GM13977 (cell line): ENCODE data around the gene NINJ2.

Source experiments
- DNase-seq: peaks from one replicate; pipeline ENCODE4 v3.0.0; 2012; ENCODE audit warnings: low spot score
- CTCF ChIP-seq: IDR thresholded peaks from 2 replicates; pipeline ENCODE4 v1.5.1; 2012; ENCODE audit warnings: mild to moderate bottlenecking, control low read depth; ENCODE audit not compliant: insufficient read depth; ENCODE audit errors: extremely low read depth, missing control alignments
- in situ Hi-C: fragments of 300-500 bp; cut with MboI; formaldehyde crosslinking; loops from one replicate; pipeline ENCODE4 v1.12.0; 2022; ENCODE audit warnings: low sequenced_read_pairs, low pct_unique_long_range_greater_than_20kb, mixed read lengths, inconsistent platforms; ENCODE audit not compliant: unreplicated experiment

NINJ2 gene

DNA sequence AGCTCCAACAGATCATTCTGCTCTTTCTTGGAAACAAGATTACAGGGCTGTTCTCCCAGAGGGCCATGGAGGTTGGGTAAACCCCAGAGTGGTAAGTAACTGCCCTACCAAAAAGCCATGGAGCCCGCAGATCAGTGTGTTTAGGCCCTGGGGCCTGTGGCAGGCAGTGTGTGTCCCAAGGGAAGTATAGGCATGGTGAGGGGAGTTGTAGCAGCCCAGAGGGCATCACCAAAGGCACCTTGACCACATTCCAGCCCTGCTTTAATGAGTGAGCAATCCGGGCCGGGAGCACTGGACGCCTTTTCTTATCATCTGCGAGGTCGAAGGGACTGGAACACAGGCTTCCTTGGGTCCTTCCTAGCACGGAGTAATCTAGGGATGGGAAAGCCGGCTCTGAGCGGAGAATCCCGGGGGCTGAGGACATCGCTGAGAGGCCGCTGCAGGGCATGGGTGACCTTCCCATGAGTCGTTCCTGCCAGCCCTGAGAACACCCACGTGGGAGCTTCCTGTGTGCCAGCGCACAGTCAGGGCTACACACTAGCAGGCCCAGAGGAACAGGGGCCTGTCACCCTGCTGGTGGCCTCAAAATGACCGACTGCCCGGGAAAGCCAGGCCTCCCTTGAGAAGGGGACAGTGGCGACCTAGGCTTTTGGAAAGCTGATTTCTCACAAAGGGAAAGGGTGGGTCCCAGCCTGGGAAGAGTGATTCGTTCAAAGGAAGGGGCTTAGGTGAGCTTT lies 91.3 kb downstream of the NINJ2 start:
- no peak for TF ChIP-seq CTCF
- in situ Hi-C loops, result loop anchor here (5.0 to 25.0 kb wide), 2 partner anchors 240 to 365 kb away; partner anchors contain the start of gene RAD52
- no peak for DNase-seq

DNA sequence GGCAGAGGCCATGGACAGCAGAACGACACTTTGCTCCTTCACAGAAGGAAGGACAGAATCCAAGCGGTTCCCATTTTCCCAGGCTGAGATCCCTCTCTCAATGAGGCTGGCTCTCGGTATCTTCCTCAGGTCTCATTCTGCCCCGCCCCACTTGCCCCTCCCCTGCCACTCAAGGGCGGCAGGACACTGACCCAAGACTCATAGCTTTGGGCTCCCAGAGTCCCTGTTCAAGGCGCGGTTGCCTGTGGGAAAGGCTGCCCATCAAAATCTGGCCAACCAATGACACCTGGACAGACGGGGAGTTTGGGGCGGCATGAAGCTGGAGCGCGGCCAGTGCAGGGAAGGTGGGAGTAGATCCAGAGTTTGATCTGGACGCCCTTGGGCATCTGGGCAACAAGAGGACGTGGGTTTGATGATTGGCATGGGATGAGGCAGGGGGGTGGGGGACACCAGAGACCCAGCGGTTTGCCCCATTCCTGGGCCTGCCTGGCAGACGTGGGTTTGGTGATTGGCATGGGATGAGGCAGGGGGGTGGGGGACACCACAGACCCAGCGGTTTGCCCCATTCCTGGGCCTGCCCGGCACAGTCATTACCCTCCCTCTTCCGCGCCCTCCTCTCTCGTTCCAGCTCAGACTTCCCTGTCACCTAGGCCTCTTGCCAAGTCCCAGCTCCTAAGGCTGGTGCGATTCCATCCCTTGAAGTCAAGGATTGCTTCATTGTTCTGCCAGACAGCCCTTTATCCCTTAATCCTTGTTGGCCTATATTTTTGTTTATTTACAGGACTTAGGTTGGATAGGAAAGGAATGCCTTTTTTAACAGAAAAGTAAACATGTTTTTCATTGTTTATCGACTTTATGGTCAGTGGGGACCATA lies 92.1 kb downstream of the NINJ2 start:
- in situ Hi-C loops, result loop anchor here (5.0 to 25.0 kb wide), 2 partner anchors 241 to 366 kb away; partner anchors contain the start of gene RAD52
- DNase-seq, result no peak
- TF ChIP-seq CTCF, result no peak

DNA sequence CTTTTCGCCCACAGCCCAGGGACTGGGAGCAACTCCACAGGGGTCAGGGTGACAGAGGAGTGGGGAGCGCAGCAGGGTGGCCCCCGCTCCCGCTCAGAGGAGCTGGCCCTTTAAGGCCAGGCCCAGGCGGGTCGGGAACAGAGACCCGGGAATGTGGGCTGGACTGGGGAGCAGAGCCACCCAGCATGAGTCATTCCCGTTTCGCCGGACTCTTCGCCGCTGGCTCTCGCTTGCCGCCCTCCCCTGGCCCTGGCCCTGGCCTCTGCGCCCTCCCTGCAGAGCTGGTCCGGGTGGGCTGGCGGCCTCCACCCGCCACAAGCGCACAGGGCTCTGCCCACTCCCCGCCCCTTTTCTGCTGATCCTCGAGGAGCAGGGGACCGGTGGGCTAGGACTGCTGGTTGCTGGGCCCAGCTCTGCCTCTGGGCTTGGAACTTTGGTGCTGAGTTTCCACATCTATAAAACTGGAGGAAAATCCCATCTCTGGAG lies 92.8 kb downstream of the NINJ2 start:
- DNase-seq, result no peak
- in situ Hi-C loops, result loop anchor here (5.0 to 25.0 kb wide), 2 partner anchors 242 to 367 kb away; partner anchors contain the start of gene RAD52
- TF ChIP-seq CTCF, result no peak

DNA sequence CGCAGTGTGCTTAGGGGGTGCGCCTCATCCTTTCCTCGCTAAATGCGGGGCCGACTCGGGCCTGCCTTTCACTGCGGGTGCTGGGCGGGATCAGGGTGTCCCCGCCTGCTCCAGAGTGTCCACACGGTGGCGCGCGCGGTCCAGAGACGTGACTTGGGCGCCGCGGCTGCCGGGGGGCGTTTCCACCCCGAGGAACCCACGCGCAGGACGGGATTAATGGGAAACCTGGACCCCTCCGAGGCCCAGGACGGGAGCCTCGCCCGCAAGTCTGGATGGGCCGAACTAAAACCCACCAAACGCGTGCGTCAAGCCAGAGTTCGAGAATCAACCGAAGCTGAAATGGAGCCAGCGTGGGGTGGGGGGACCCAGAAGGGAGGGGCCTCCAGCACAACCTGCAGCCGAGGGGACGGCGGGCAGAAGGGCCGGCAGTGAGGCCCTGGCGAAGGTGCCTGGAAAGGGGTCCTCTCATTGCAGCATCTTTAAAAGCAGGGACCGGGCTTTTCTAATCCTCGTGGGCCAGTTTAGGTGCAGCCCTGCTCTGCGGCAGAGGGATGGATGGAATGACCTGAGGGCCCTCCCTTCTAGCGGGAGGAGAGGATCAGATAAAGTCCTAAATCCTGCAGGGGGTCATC lies 93.3 kb downstream of the NINJ2 start:
- DNase-seq, result peak; percentile 96
- TF ChIP-seq CTCF, result peak; percentile 96
- in situ Hi-C loops, result loop anchor here (5.0 to 25.0 kb wide), 2 partner anchors 242 to 367 kb away; partner anchors contain the start of gene RAD52

DNA sequence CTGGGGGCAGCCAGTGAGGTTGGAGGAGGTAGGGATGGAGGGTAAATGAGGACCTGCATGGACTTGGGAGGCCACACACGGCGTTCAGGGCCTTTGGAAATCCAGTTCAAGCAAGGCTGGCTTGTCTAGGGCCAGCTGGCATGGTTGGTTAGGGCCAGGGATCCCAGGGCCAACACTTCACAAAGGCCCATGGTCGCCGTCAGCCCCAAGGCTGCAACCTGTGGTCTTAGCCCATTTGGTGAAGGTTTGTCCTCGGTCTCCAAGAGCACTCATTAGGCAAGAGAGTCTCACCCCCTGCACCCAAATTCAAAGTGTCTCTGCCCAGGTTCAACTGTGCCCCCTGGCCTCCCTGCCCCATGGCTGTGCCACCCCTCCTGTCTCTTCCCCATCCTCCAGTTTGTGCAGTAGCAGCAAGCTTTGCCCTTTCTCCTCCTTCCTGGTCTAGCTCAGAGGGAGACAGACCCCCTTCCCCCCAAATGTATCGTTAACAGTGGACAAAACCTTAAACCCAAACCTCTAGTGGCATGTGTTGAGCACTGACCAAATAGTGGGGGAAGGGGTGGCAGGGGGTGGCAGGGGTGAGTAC lies 94.1 kb downstream of the NINJ2 start:
- DNase-seq, result no peak
- no peak for TF ChIP-seq CTCF
- in situ Hi-C loops, result loop anchor here (25.0 kb wide), 1 partner anchor 368 kb away; the partner anchor contains the start of gene RAD52
